ENCODE results near the gene ZNF783.
"Not testable (repeated sequence)": the region's sequence is repeated elsewhere in the genome, so short reads cannot be mapped to it uniquely, and the experiment has no call there.

The ZNF783 gene

DNA sequence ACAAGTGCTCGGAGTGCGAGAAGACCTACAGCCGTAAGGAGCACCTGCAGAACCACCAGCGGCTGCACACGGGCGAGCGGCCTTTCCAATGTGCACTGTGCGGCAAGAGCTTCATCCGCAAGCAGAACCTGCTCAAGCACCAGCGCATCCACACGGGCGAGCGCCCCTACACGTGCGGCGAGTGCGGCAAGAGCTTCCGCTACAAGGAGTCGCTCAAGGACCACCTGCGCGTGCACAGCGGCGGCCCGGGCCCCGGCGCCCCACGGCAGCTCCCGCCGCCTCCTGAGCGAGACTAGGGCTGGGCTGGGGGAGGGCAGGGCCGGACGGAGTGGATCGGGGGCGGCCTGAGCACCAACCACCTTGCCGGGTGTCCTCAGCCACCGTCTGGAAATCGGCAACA lies 37.6 kb upstream of the ZNF783 start:
- Histone ChIP-seq H3K9ac (ENCODE audit: low read length) (no peak overlapping the region), H3K18ac (ENCODE audit: low read length) (no peak overlapping the region), H3K4ac (ENCODE audit: low read depth, low read length) (no peak overlapping the region), H3K23ac (ENCODE audit: low read length) (no peak overlapping the region), H3K27me3 (ENCODE audit: insufficient read depth, low read length) (no peaks in the 10 kb centered on the region), H2AFZ (ENCODE audit: insufficient read depth, low read length, poor library complexity) (no peak overlapping the region), H4K8ac (ENCODE audit: low read depth, low read length) (no peak overlapping the region), H3K79me1 (ENCODE audit: low read length) (peaks cover 3% of the 10 kb centered on the region), H3K27ac (ENCODE audit: low read depth, low read length) (no peak overlapping the region), H3K9me3 (ENCODE audit: insufficient read depth, low read depth, low read length) (no peaks in the 10 kb centered on the region), H2AK5ac (ENCODE audit: low read length) (no peak overlapping the region), H3K4me3 (ENCODE audit: low read depth, low read length) (no peak overlapping the region), H2BK5ac (ENCODE audit: low read depth, low read length, poor library complexity) (no peak overlapping the region), H2BK12ac (ENCODE audit: low read length) (no peak overlapping the region), H3K36me3 (ENCODE audit: control insufficient read depth in 1 of 2, insufficient read depth in 2 of 2, low read length in 2 of 2) (peaks cover 23 to 33% of the 10 kb centered on the region in 2 experiments), H3K4me2 (ENCODE audit: low read length) (no peak overlapping the region), H4K12ac (ENCODE audit: low read depth, low read length) (no peak overlapping the region), H3K4me1 (ENCODE audit: control insufficient read depth in 1 of 2, insufficient read depth in 2 of 2, low read length in 2 of 2) (peaks cover 4 to 7% of the 10 kb centered on the region in 2 experiments), H3K14ac (ENCODE audit: low read length) (no peak overlapping the region), H4K91ac (ENCODE audit: low read depth, low read length) (no peak overlapping the region), H2BK120ac (ENCODE audit: insufficient read depth, low read length, poor library complexity) (no peak overlapping the region), H3K79me2 (ENCODE audit: control insufficient read depth, insufficient read depth, low read length, poor library complexity) (no peaks in the 10 kb centered on the region)
- DNase-seq = no peak
- no CpG with 5 or more reads among the region's 37 CpGs for WGBS (ENCODE audit: extremely low coverage, insufficient coverage, insufficient read length)

DNA sequence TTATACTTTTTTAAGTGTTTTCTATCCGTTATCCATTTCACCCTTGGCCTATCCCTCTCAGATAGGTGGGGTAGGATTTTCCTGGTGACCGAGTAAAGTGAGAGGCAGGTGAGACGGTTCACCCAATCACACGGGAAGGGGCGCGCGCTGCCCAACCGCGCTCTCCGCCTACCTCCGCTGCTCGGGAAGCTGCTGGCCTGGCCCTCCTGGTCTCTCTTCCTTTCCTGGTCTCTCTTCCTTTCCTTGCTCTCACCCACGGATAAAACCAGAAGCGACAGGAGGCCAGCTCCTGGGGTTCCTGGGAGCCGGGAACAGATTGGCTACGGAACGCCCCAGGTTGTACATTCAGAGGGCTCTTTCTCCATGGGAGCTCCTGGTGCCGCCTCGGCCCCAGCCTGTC lies 36.9 kb upstream of the ZNF783 start:
- no peak overlapping the region for H3K18ac ChIP-seq (ENCODE audit: low read length)
- H3K4me3 ChIP-seq (ENCODE audit: low read depth, low read length) = no peak overlapping the region
- peaks cover 23 to 33% of the 10 kb centered on the region in 2 experiments for H3K36me3 ChIP-seq (ENCODE audit: control insufficient read depth in 1 of 2, insufficient read depth in 2 of 2, low read length in 2 of 2)
- H4K8ac ChIP-seq (ENCODE audit: low read depth, low read length) = no peak overlapping the region
- no peak overlapping the region for H2AFZ ChIP-seq (ENCODE audit: insufficient read depth, low read length, poor library complexity)
- H3K4me1 ChIP-seq (ENCODE audit: control insufficient read depth in 1 of 2, insufficient read depth in 2 of 2, low read length in 2 of 2) = peaks cover 4% of the 10 kb centered on the region in 2 experiments
- no peak overlapping the region for H3K23ac ChIP-seq (ENCODE audit: low read length)
- H2AK5ac ChIP-seq (ENCODE audit: low read length) = no peak overlapping the region
- H3K9me3 ChIP-seq (ENCODE audit: insufficient read depth, low read depth, low read length) = no peaks in the 10 kb centered on the region
- H3K4ac ChIP-seq (ENCODE audit: low read depth, low read length) = no peak overlapping the region
- no peak for DNase-seq
- H4K12ac ChIP-seq (ENCODE audit: low read depth, low read length) = no peak overlapping the region
- H2BK12ac ChIP-seq (ENCODE audit: low read length) = no peak overlapping the region
- no CpG with 5 or more reads among the region's 19 CpGs for WGBS (ENCODE audit: extremely low coverage, insufficient coverage, insufficient read length)
- no peak overlapping the region for H3K27ac ChIP-seq (ENCODE audit: low read depth, low read length)
- no peaks in the 10 kb centered on the region for H3K27me3 ChIP-seq (ENCODE audit: insufficient read depth, low read length)
- no peaks in the 10 kb centered on the region for H3K79me2 ChIP-seq (ENCODE audit: control insufficient read depth, insufficient read depth, low read length, poor library complexity)
- no peak overlapping the region for H4K91ac ChIP-seq (ENCODE audit: low read depth, low read length)
- no peak overlapping the region for H3K14ac ChIP-seq (ENCODE audit: low read length)
- no peak overlapping the region for H2BK120ac ChIP-seq (ENCODE audit: insufficient read depth, low read length, poor library complexity)
- no peak overlapping the region for H2BK5ac ChIP-seq (ENCODE audit: low read depth, low read length, poor library complexity)
- no peak overlapping the region for H3K9ac ChIP-seq (ENCODE audit: low read length)
- no peak overlapping the region for H3K4me2 ChIP-seq (ENCODE audit: low read length)
- H3K79me1 ChIP-seq (ENCODE audit: low read length) = peaks cover 3% of the 10 kb centered on the region

DNA sequence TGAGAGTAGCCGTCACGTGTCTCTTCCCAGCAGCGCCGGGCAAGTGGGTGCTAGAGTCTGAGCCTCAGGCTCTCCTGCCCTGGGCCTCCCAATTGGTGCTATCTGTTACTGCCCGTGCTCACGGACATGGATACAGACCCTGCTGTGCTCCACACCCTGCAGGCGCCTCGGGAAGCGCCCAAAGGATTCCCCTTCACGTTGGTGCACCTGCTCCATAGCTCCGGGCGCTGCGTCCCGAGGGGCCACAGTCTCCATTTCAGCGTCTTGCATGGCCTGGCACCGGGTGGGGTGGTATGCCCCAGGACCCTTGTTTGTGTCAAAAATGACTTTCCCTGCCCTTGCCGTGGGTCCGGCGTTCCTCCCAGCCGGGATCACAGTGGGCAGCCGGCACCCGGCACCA lies 36.3 kb upstream of the ZNF783 start:
- Histone ChIP-seq H3K4me1 (ENCODE audit: control insufficient read depth in 1 of 2, insufficient read depth in 2 of 2, low read length in 2 of 2) (no peaks in the 10 kb centered on the region), H3K14ac (ENCODE audit: low read length) (no peak overlapping the region), H4K12ac (ENCODE audit: low read depth, low read length) (no peak overlapping the region), H3K36me3 (ENCODE audit: control insufficient read depth in 1 of 2, insufficient read depth in 2 of 2, low read length in 2 of 2) (peaks cover 23 to 33% of the 10 kb centered on the region in 2 experiments), H3K9ac (ENCODE audit: low read length) (no peak overlapping the region), H3K27me3 (ENCODE audit: insufficient read depth, low read length) (no peaks in the 10 kb centered on the region), H3K4me3 (ENCODE audit: low read depth, low read length) (no peak overlapping the region), H3K79me2 (ENCODE audit: control insufficient read depth, insufficient read depth, low read length, poor library complexity) (no peaks in the 10 kb centered on the region), H3K27ac (ENCODE audit: low read depth, low read length) (no peak overlapping the region), H2AK5ac (ENCODE audit: low read length) (no peak overlapping the region), H2BK120ac (ENCODE audit: insufficient read depth, low read length, poor library complexity) (no peak overlapping the region), H3K4me2 (ENCODE audit: low read length) (no peak overlapping the region), H4K8ac (ENCODE audit: low read depth, low read length) (no peak overlapping the region), H3K79me1 (ENCODE audit: low read length) (peaks cover 3% of the 10 kb centered on the region), H4K91ac (ENCODE audit: low read depth, low read length) (no peak overlapping the region), H3K18ac (ENCODE audit: low read length) (no peak overlapping the region), H2BK5ac (ENCODE audit: low read depth, low read length, poor library complexity) (no peak overlapping the region), H3K4ac (ENCODE audit: low read depth, low read length) (no peak overlapping the region), H3K9me3 (ENCODE audit: insufficient read depth, low read depth, low read length) (no peaks in the 10 kb centered on the region), H2BK12ac (ENCODE audit: low read length) (no peak overlapping the region), H2AFZ (ENCODE audit: insufficient read depth, low read length, poor library complexity) (no peak overlapping the region), H3K23ac (ENCODE audit: low read length) (no peak overlapping the region)
- WGBS (ENCODE audit: extremely low coverage, insufficient coverage, insufficient read length) = no CpG with 5 or more reads among the region's 22 CpGs
- DNase-seq = no peak

DNA sequence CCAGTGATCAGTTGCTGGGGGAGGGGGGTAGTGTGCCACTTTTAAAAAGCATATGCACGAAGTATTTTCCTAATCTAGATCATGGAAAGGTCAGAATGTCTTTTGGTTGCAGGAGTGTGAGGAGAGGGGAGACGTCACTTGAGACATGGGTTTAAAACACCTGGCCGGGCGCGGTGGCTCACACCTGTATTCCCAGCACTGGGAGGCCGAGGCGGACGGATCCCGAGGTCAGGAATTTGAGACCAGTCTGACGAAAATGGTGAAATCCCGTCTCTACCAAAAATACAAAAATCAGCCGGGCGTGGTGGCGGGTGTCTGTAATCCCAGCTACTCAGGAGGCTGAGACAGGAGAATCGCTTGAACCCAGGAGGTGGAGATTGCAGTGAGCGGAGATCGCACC lies 35.6 kb upstream of the ZNF783 start:
- H4K8ac ChIP-seq (ENCODE audit: low read depth, low read length); H4K12ac ChIP-seq (ENCODE audit: low read depth, low read length); H3K9ac ChIP-seq (ENCODE audit: low read length); H3K27me3 ChIP-seq (ENCODE audit: insufficient read depth, low read length); H2AK5ac ChIP-seq (ENCODE audit: low read length); H3K79me1 ChIP-seq (ENCODE audit: low read length); H2BK12ac ChIP-seq (ENCODE audit: low read length); H2BK120ac ChIP-seq (ENCODE audit: insufficient read depth, low read length, poor library complexity); H3K79me2 ChIP-seq (ENCODE audit: control insufficient read depth, insufficient read depth, low read length, poor library complexity); H2AFZ ChIP-seq (ENCODE audit: insufficient read depth, low read length, poor library complexity); H3K14ac ChIP-seq (ENCODE audit: low read length); H3K9me3 ChIP-seq (ENCODE audit: insufficient read depth, low read depth, low read length); H3K4me1 ChIP-seq (ENCODE audit: control insufficient read depth in 1 of 2, insufficient read depth in 2 of 2, low read length in 2 of 2); H3K23ac ChIP-seq (ENCODE audit: low read length); H3K4me2 ChIP-seq (ENCODE audit: low read length); H3K4ac ChIP-seq (ENCODE audit: low read depth, low read length); H3K27ac ChIP-seq (ENCODE audit: low read depth, low read length); H2BK5ac ChIP-seq (ENCODE audit: low read depth, low read length, poor library complexity); H4K91ac ChIP-seq (ENCODE audit: low read depth, low read length); H3K18ac ChIP-seq (ENCODE audit: low read length); H3K4me3 ChIP-seq (ENCODE audit: low read depth, low read length): not testable (repeated sequence)
- H3K36me3 ChIP-seq (ENCODE audit: control insufficient read depth in 1 of 2, insufficient read depth in 2 of 2, low read length in 2 of 2) = peaks cover 19 to 29% of the 10 kb centered on the region in 2 experiments
- DNase-seq = peak; percentile 62 to 74
- no CpG with 5 or more reads among the region's 17 CpGs for WGBS (ENCODE audit: extremely low coverage, insufficient coverage, insufficient read length)

Data from trophoblast cell (in vitro differentiated cells and primary cell).